GM12801 (cell line): ENCODE results near the gene CBLB.

Experiments used
- TF ChIP-seq, protein P1 (sequence below): IDR thresholded peaks from one replicate; pipeline ENCODE4 v1.5.1; 2011; ENCODE audit warnings: control low read depth; ENCODE audit not compliant: insufficient read length; ENCODE audit errors: extremely low read depth

CBLB gene

GRCh38 chr3:105906836-105907235 lies 38.0 kb upstream of the CBLB start:
- TF ChIP-seq, protein P1, sequence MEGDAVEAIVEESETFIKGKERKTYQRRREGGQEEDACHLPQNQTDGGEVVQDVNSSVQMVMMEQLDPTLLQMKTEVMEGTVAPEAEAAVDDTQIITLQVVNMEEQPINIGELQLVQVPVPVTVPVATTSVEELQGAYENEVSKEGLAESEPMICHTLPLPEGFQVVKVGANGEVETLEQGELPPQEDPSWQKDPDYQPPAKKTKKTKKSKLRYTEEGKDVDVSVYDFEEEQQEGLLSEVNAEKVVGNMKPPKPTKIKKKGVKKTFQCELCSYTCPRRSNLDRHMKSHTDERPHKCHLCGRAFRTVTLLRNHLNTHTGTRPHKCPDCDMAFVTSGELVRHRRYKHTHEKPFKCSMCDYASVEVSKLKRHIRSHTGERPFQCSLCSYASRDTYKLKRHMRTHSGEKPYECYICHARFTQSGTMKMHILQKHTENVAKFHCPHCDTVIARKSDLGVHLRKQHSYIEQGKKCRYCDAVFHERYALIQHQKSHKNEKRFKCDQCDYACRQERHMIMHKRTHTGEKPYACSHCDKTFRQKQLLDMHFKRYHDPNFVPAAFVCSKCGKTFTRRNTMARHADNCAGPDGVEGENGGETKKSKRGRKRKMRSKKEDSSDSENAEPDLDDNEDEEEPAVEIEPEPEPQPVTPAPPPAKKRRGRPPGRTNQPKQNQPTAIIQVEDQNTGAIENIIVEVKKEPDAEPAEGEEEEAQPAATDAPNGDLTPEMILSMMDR: no peak

DNA sequence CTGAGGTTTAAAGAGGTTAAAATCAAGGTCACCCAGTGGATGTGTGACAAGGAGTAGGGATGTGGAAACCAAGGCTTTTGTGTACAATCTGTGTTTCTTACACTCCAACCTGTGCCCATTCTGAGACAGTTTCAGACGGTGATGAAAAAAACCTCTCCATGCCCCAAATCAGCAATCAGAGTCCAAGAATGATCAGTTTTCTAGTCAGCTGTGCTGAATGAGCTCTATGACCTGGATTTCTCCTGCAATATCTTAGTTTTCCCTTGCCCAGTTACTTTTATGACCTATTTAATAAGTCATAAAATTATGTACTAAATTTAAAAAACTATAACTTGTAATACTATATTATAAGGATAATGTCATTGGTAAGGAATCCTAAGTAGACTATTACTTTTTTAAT lies 37.5 kb upstream of the CBLB start:
- TF ChIP-seq, protein P1: no peak

DNA sequence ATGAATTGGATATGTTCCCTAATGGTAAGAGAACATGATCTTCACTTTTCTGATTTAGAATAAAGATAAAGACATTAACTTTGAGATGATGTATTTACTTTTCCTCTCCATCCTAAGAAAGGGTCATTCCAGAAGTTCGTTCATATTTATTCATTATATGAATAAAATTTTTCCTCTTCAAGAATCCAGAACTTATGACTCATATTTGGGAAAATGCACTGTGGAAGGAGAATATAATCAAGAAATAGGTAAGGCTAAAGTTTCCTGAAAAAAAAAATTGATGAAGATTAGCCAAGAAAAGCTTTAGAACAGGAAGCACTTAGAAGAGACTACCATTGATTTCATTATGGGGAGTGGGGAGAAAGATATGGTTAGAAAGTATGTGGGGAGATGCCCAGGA lies 36.5 kb upstream of the CBLB start:
- TF ChIP-seq, protein P1: no peak

GRCh38 chr3:105904678-105905284 lies 36.0 kb upstream of the CBLB start:
- TF ChIP-seq, protein P1: no peak

- TF ChIP-seq, protein P1: no peak
Measured at GRCh38 chr3:105904251-105904650, 35.4 kb upstream of the CBLB start.

- TF ChIP-seq, protein P1: no peak
Measured at GRCh38 chr3:105899516-105899915, 30.7 kb upstream of the CBLB start.

GRCh38 chr3:105891101-105891500 lies 22.3 kb upstream of the CBLB start:
- TF ChIP-seq, protein P1: no peak
